HepG2 (cell line): ENCODE measurements around the gene MTMR3.

Experiments used
- BRCA1 ChIP-seq: sonication (generic); formaldehyde crosslinking; IDR thresholded peaks from 2 replicates; pipeline ENCODE4 v1.4.0; 2020; ENCODE audit warnings: missing genetic modification reagents
- IRF2 ChIP-seq: IDR thresholded peaks from 2 replicates; pipeline ENCODE4 v1.6.1; 2018; ENCODE audit warnings: missing genetic modification reagents, missing compliant biosample characterization
- MAF1 ChIP-seq: sonication (generic); formaldehyde crosslinking; IDR thresholded peaks from 2 replicates; pipeline ENCODE4 v1.5.0; 2020; ENCODE audit warnings: missing genetic modification reagents, borderline replicate concordance
- MBNL3 ChIP-seq: fragments of 250-450 bp; sonication (Bioruptor Pico); conservative IDR thresholded peaks from 2 replicates; pipeline ENCODE4 v1.8.0; 2022; ENCODE audit warnings: mild to moderate bottlenecking, inconsistent platforms
- MED1 ChIP-seq: sonication (generic); formaldehyde crosslinking; IDR thresholded peaks from 2 replicates; pipeline ENCODE4 v1.4.0; 2020; ENCODE audit warnings: missing genetic modification reagents
- POLR2A ChIP-seq, 2 experiments: IDR thresholded peaks; 2 replicates each; pipeline ENCODE4 v1.6.1; 2011; ENCODE audit warnings: low read depth in 2 of 2, low read length in 2 of 2, mild to moderate bottlenecking in 1 of 2, moderate library complexity in 1 of 2; ENCODE audit not compliant: insufficient read depth in 1 of 2
- ZNF33B ChIP-seq: sonication (generic); formaldehyde crosslinking; IDR thresholded peaks from 2 replicates; pipeline ENCODE4 v1.5.1; 2020; ENCODE audit warnings: mild to moderate bottlenecking, missing genetic modification reagents
- ZNF501 ChIP-seq: sonication (generic); formaldehyde crosslinking; IDR thresholded peaks from 2 replicates; pipeline ENCODE4 v1.5.1; 2020; ENCODE audit warnings: mild to moderate bottlenecking, moderate library complexity, missing genetic modification reagents
- ZNF775 ChIP-seq: sonication (generic); formaldehyde crosslinking; IDR thresholded peaks from 2 replicates; pipeline ENCODE4 v1.4.0; 2020; ENCODE audit warnings: missing genetic modification reagents, mild to moderate bottlenecking, moderate library complexity, borderline replicate concordance
- TF ChIP-seq, protein P1 (sequence below): sonication (generic); formaldehyde crosslinking; IDR thresholded peaks from 2 replicates; pipeline ENCODE4 v1.5.0; 2020; ENCODE audit warnings: missing genetic modification reagents

- TF ChIP-seq POLR2A (IDR thresholded peaks at IDR 0.05; ENCODE audit: insufficient read depth in 1 of 2, low read depth in 2 of 2, low read length in 2 of 2) (no peak), MBNL3 (no peak), MED1 (CRISPR knock-in tag) (no peak), IRF2 (no peak), BRCA1 (CRISPR knock-in tag) (no peak), ZNF501 (CRISPR knock-in tag) (no peak), MAF1 (no peak), ZNF775 (no peak), ZNF33B (CRISPR knock-in tag) (no peak)
- TF ChIP-seq, protein P1, sequence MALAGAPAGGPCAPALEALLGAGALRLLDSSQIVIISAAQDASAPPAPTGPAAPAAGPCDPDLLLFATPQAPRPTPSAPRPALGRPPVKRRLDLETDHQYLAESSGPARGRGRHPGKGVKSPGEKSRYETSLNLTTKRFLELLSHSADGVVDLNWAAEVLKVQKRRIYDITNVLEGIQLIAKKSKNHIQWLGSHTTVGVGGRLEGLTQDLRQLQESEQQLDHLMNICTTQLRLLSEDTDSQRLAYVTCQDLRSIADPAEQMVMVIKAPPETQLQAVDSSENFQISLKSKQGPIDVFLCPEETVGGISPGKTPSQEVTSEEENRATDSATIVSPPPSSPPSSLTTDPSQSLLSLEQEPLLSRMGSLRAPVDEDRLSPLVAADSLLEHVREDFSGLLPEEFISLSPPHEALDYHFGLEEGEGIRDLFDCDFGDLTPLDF (CRISPR knock-in tag): no peak
These were observed 57.6 kb downstream of the MTMR3 start for GRCh38 chr22:29940526-29940925.
